Measurements from ENCODE around the gene ADAMTS18.

ADAMTS18 gene

DNA sequence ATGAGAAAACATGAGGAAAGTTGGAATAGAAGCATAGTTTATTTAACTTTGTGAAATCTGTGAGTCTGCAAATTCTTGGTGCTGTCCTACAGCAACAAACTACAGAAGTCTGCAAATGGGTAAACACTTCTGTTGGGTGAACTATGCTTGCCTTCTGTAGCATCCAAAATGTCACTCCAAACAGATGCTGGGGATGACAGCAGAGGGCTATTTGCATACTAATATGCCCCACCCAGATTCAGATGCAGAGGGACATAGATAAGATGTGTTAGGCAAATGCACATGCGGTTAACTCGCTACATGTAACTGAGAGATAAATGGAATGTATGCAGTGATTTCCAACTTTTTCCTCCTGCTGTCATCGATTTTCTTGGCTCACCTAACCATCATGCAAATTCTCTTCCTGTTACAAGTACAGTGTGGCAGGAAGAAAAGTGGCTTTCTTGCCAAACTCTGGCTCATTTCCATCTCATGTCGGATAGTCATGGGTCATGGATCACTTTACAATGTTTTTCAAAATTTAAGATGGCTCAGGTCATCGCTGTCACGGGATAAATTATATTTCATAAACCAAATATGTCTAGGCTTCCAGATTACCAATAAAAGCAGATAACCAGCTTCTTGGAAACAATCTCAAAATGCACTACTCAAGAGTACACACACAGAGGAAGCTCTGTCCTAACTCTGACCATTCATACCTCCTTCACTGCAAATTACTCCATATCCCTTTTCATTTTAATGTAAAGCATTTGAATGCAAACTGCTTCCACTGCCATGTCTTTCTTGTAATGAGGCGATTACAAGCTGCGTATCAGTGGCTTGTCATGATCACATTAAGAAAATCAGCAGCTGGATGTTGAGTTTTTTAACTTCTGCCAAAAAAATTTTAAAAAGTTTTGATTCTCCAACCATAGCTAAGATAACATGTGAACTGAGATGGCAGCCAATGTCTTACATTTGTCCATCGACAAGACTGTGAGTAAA is 47.7 kb downstream of the ADAMTS18 start:
- H3K4me3 ChIP-seq (replicated peaks; ENCODE audit: low read depth, low read length), result no peak overlapping the region
- TF ChIP-seq, protein P1, sequence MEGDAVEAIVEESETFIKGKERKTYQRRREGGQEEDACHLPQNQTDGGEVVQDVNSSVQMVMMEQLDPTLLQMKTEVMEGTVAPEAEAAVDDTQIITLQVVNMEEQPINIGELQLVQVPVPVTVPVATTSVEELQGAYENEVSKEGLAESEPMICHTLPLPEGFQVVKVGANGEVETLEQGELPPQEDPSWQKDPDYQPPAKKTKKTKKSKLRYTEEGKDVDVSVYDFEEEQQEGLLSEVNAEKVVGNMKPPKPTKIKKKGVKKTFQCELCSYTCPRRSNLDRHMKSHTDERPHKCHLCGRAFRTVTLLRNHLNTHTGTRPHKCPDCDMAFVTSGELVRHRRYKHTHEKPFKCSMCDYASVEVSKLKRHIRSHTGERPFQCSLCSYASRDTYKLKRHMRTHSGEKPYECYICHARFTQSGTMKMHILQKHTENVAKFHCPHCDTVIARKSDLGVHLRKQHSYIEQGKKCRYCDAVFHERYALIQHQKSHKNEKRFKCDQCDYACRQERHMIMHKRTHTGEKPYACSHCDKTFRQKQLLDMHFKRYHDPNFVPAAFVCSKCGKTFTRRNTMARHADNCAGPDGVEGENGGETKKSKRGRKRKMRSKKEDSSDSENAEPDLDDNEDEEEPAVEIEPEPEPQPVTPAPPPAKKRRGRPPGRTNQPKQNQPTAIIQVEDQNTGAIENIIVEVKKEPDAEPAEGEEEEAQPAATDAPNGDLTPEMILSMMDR (IDR thresholded peaks at IDR 0.05; ENCODE audit: low read depth, low read length, missing control alignments), result no peak
- no peak for DNase-seq (ENCODE audit: extremely low read depth, low read depth)

DNA sequence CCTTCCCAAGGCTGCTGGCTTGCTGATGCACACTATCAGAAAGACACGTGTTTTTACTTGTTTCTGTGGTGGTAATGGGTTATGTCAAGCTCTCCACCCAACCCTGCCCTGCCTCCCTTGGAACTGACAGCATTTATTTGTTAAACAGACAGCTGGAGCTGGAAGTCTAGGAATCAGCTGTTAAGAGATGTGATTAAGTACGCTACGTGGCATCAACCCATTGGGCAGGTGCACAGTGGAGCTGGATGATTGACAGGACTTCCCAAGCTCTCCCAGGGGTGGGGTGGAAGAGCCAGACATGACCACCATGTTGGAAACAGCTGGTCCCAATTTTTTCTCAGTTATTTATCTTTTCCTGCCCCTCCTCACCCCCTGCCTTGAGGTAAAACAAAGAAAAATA is 49.4 kb downstream of the ADAMTS18 start:
- TF ChIP-seq, protein P1 (IDR thresholded peaks at IDR 0.05; ENCODE audit: low read depth, low read length, missing control alignments), result no peak
- H3K4me3 ChIP-seq (replicated peaks; ENCODE audit: low read depth, low read length), result no peak overlapping the region
- no peak for DNase-seq (ENCODE audit: extremely low read depth, low read depth)

DNA sequence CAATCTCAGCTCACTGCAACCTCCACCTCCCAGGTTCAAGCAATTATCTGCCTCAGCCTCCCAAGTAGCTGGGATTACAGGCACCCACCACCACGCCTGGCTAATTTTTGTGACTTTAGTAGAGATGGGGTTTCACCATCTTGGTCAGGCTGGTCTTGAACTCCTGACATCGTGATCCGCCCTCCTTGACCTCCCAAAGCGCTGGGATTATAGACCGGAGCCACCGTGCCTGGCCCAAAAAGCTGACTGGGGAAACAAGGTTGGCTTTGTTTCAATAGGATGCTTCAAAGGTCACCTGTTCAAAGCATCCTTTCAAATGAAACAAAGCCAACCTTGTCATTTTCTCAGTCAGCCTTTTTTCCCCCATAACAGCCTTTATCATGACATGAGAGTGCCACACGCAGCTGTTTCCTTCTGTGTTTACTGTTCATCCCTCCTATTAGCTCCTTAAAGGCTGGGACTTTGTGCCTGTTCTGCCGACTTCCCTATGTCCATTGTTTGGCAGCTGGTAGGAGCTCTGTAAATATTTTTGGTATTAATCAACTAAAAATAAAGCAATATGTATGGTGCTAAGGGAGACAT is 51.1 kb downstream of the ADAMTS18 start:
- no peak for DNase-seq (ENCODE audit: extremely low read depth, low read depth)
- no peak overlapping the region for H3K4me3 ChIP-seq (replicated peaks; ENCODE audit: low read depth, low read length)
- TF ChIP-seq, protein P1 (IDR thresholded peaks at IDR 0.05; ENCODE audit: low read depth, low read length, missing control alignments), result no peak

DNA sequence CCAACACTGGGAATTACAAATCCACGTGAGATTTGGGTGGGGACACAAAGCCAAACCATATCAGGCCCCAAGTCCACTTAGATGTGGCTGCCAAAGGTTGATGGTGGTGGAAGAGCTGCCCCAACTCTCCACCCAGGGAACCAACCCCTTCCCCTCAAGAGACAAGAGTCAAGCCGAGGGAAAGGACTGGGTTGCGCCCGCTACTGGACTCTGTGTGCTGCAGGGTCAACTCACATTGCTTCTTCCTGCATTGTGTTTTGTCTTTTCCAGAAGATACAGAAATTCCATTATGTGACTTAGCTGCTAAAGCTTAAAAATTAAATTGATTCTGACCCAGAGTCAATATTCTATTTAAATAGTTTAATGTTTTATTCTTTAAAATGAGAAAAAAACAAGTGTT is 58.5 kb downstream of the ADAMTS18 start:
- TF ChIP-seq, protein P1 (IDR thresholded peaks at IDR 0.05; ENCODE audit: low read depth, low read length, missing control alignments), result peak; percentile 39
- DNase-seq (ENCODE audit: extremely low read depth, low read depth), result no peak
- H3K4me3 ChIP-seq (replicated peaks; ENCODE audit: low read depth, low read length), result no peak overlapping the region

GRCh38 chr16:77375396-77375795 is 59.4 kb downstream of the ADAMTS18 start:
- no peak overlapping the region for H3K4me3 ChIP-seq (replicated peaks; ENCODE audit: low read depth, low read length)
- TF ChIP-seq, protein P1 (IDR thresholded peaks at IDR 0.05; ENCODE audit: low read depth, low read length, missing control alignments), result no peak
- DNase-seq (ENCODE audit: extremely low read depth, low read depth), result no peak

- TF ChIP-seq, protein P1 (IDR thresholded peaks at IDR 0.05; ENCODE audit: low read depth, low read length, missing control alignments), result no peak
- DNase-seq (ENCODE audit: extremely low read depth, low read depth), result no peak
- no peak overlapping the region for H3K4me3 ChIP-seq (replicated peaks; ENCODE audit: low read depth, low read length)
Observed at GRCh38 chr16:77374384-77374783, 60.5 kb downstream of the ADAMTS18 start.
